ENCODE results near the gene CPVL.

The CPVL gene

DNA sequence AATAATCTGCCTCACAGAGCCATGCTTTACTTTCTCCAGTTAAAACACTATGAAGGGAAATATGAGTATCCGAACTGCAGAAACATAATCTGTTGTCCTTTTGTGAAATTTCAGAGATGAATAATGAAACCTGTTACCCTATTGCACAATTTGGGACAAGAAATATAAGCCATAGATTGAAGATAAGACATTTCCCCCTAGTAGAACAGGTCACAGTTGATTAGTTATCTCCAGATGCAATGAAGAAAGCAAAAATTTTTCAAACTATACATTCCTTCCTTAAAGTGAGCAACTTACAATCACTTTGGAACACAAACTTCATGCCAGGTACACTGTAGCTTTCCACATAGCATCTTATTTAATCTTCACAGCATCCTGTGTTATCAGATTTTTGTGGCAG lies 46.0 kb upstream of the CPVL start:
- H3K9me3 ChIP-seq (ENCODE audit: severe bottlenecking), result no peaks in the 10 kb centered on the region
- H3K4me3 ChIP-seq (ENCODE audit: low read depth, low read length), result no peak overlapping the region
- no peak for DNase-seq
- no peak overlapping the region for H3K27ac ChIP-seq
- TF ChIP-seq, protein P1, sequence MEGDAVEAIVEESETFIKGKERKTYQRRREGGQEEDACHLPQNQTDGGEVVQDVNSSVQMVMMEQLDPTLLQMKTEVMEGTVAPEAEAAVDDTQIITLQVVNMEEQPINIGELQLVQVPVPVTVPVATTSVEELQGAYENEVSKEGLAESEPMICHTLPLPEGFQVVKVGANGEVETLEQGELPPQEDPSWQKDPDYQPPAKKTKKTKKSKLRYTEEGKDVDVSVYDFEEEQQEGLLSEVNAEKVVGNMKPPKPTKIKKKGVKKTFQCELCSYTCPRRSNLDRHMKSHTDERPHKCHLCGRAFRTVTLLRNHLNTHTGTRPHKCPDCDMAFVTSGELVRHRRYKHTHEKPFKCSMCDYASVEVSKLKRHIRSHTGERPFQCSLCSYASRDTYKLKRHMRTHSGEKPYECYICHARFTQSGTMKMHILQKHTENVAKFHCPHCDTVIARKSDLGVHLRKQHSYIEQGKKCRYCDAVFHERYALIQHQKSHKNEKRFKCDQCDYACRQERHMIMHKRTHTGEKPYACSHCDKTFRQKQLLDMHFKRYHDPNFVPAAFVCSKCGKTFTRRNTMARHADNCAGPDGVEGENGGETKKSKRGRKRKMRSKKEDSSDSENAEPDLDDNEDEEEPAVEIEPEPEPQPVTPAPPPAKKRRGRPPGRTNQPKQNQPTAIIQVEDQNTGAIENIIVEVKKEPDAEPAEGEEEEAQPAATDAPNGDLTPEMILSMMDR (IDR thresholded peaks at IDR 0.05; ENCODE audit: low read depth, low read length), result no peak
- peaks cover 55% of the 10 kb centered on the region for H3K27me3 ChIP-seq (ENCODE audit: insufficient read depth, low read depth, severe bottlenecking)
- no peaks in the 10 kb centered on the region for H3K36me3 ChIP-seq

DNA sequence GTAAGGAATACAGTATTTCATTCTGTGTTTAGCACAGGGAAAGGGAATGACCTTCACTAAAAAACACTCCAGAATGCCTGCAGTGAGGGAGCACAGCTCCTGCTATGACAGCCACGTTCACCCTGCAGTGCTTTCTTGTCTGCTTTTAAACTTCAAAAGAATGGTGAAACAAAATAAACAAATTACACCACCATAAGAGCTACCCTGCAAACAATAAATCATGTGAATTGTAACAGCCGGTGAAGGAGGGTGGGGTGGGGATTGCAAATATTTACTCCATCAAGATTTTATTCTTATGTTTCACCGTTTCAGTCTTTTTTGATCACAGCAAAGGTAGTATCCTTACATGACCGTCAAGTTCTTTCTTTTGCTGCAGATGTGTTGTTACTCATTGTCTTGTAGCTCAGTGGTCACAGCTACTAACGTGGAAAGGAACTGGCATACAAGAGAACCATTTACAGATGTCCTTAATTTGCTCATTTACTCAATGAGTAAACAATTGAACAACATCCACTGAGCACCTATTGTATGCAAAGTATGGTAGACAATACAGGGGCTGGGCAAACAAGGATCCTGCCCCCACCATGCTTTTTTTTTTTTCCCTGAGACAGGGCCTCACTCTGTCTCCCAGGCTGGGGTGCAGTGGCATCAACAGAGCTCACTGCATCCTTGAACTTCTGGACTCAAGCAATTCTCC lies 44.2 kb upstream of the CPVL start:
- DNase-seq, result no peak
- no peaks in the 10 kb centered on the region for H3K9me3 ChIP-seq (ENCODE audit: severe bottlenecking)
- H3K27ac ChIP-seq, result no peak overlapping the region
- TF ChIP-seq, protein P1 (IDR thresholded peaks at IDR 0.05; ENCODE audit: low read depth, low read length), result no peak
- H3K27me3 ChIP-seq (ENCODE audit: insufficient read depth, low read depth, severe bottlenecking), result peaks cover 40% of the 10 kb centered on the region
- H3K36me3 ChIP-seq, result no peaks in the 10 kb centered on the region
- H3K4me3 ChIP-seq (ENCODE audit: low read depth, low read length), result no peak overlapping the region

DNA sequence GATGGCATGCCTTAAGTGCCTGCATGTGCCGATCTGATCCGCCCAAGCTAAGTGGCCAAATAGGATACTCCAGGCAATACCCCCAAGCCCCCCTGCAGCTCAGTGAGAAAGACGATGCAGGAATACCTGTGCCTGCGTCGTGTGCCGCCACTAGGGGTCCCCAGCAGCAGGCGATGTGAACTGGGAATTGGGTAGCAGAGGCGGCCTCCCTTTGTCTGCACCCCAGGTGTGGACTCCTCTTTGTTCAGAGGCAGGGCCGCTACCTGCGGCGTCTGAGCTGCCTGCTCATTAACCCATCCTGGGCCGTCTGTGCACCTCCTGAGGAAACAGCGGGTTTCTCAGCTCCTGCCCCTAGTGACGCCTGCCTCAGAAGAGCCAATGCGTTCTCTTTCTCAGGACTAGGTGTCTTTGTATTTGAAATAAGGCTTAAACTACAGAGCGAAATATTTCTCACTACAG lies 43.4 kb upstream of the CPVL start:
- Histone ChIP-seq H3K27me3 (ENCODE audit: insufficient read depth, low read depth, severe bottlenecking) (peaks cover 33% of the 10 kb centered on the region), H3K9me3 (ENCODE audit: severe bottlenecking) (no peaks in the 10 kb centered on the region), H3K36me3 (no peaks in the 10 kb centered on the region), H3K27ac (no peak overlapping the region), H3K4me3 (ENCODE audit: low read depth, low read length) (no peak overlapping the region)
- DNase-seq, result peak; percentile 88
- TF ChIP-seq, protein P1 (IDR thresholded peaks at IDR 0.05; ENCODE audit: low read depth, low read length), result peak; percentile 98

DNA sequence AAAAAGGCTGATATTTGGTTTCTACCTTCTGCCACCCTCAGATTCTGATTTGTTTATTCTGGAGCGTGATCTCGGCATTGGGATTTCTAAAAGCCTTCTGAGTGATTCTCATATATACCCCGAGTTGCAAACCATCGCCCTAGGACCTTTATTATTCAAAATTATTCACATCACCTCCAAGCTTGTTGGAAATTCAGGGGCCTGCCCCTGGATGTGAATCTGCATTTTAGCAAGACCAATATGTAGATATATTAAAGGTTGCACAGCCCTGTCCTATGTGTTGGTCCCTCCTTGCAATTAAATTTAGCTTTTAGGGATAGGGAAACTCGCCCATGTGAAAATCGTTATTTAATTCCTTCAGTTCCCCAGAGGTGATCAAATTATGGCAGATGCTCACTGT lies 39.3 kb upstream of the CPVL start:
- no peak for DNase-seq
- Histone ChIP-seq H3K4me3 (ENCODE audit: low read depth, low read length) (no peak overlapping the region), H3K36me3 (no peaks in the 10 kb centered on the region), H3K9me3 (ENCODE audit: severe bottlenecking) (no peaks in the 10 kb centered on the region), H3K27ac (no peak overlapping the region), H3K27me3 (ENCODE audit: insufficient read depth, low read depth, severe bottlenecking) (peaks cover 11% of the 10 kb centered on the region)
- TF ChIP-seq, protein P1 (IDR thresholded peaks at IDR 0.05; ENCODE audit: low read depth, low read length), result no peak

DNA sequence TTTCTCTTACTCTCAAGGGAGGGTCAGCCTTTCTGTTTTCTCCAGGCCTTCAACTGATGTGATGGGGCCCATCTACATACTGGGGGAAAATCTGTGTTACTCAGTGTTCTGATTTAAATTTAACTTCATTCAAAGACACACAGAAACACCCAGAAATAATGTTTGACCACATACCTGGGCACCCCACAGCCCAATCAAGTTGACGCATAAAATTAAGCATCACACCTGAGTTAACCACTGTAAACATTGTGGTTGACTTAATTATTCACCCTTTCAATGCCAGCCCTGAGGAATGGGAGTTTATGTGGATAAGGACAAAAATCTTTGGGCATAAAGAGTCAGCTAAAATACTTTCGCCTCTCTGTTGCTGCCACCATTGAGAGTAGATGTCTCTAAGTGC lies 38.3 kb upstream of the CPVL start:
- Histone ChIP-seq H3K4me3 (ENCODE audit: low read depth, low read length) (no peak overlapping the region), H3K27me3 (ENCODE audit: insufficient read depth, low read depth, severe bottlenecking) (peaks cover 1% of the 10 kb centered on the region), H3K9me3 (ENCODE audit: severe bottlenecking) (no peaks in the 10 kb centered on the region), H3K36me3 (no peaks in the 10 kb centered on the region), H3K27ac (no peak overlapping the region)
- TF ChIP-seq, protein P1 (IDR thresholded peaks at IDR 0.05; ENCODE audit: low read depth, low read length), result no peak
- DNase-seq, result no peak

DNA sequence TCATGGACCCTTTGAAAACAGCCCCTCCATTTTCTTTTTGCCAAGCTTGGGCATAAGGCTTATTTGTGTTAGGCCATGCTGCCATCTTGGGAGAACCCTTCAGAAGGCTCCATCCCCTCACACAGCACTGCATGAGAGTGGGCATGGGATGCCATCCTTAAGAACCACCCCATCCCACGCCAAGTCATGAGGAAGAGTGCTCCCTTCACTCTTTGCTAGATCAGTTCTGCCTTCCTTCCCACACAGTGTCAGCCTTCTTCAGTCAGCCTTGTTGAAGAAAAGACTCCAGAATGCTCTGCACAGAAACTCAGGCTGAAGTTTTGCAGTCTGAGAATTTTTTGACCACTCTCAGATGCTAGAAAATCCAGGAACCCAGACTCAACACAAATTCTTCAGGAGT lies 32.8 kb upstream of the CPVL start:
- no peaks in the 10 kb centered on the region for H3K9me3 ChIP-seq (ENCODE audit: severe bottlenecking)
- no peaks in the 10 kb centered on the region for H3K27me3 ChIP-seq (ENCODE audit: insufficient read depth, low read depth, severe bottlenecking)
- TF ChIP-seq, protein P1 (IDR thresholded peaks at IDR 0.05; ENCODE audit: low read depth, low read length), result no peak
- no peak overlapping the region for H3K27ac ChIP-seq
- H3K36me3 ChIP-seq, result no peaks in the 10 kb centered on the region
- H3K4me3 ChIP-seq (ENCODE audit: low read depth, low read length), result no peak overlapping the region
- no peak for DNase-seq

Data from WERI-Rb-1 (cell line).